WTC11 (cell line): Measurements from ENCODE around the gene TIFAB. TPM values are rescaled to one million over a fixed set of nuclear protein-coding genes. Genes with fewer than 3 reads are reported as not detected.

Source experiments
- ATAC-seq: fragments of 200-7000 bp; cut with Tn5 transposase; 2 replicates; pipeline ENCODE4 v1.10.0; 2021; ENCODE audit warnings: mild to moderate bottlenecking, moderate library complexity
- CTCF ChIA-PET: fragments of 300-600 bp; sonication (Branson Sonifier 250); formaldehyde crosslinking; loops from one replicate; lab custom pipeline; 2021; ENCODE audit warnings: antibody characterized with exemption; lab: Charles Lee
- POLR2A ChIA-PET: fragments of 350-600 bp; sonication (Branson Sonifier 250); formaldehyde crosslinking; loops from one replicate; lab custom pipeline; 2021; ENCODE audit warnings: antibody characterized with exemption; lab: Charles Lee
- DNase-seq: peaks from one replicate; pipeline ENCODE4 v3.0.0; 2021; ENCODE audit warnings: low spot score
- H3K27ac Mint-ChIP-seq: 2 replicates; pipeline ENCODE4 v1.8.0; 2021; ENCODE audit warnings: mixed read lengths
- H3K27me3 Mint-ChIP-seq: 2 replicates; pipeline ENCODE4 v1.8.0; 2021; ENCODE audit warnings: low read depth, mild to moderate bottlenecking, moderate library complexity, mixed read lengths
- H3K36me3 Mint-ChIP-seq: 2 replicates; pipeline ENCODE4 v1.8.0; 2021; ENCODE audit warnings: mixed read lengths
- H3K4me1 Mint-ChIP-seq: 2 replicates; pipeline ENCODE4 v1.8.0; 2022; ENCODE audit warnings: mixed read lengths
- H3K4me3 Mint-ChIP-seq: 2 replicates; pipeline ENCODE4 v1.8.0; 2021; ENCODE audit warnings: mild to moderate bottlenecking, moderate library complexity, mixed read lengths
- H3K9me3 Mint-ChIP-seq: 2 replicates; pipeline ENCODE4 v1.8.0; 2021; ENCODE audit warnings: mixed read lengths
- ATF3 ChIP-seq: sonication (generic); formaldehyde crosslinking; conservative IDR thresholded peaks from 2 replicates; pipeline ENCODE4 v1.8.1; 2022; ENCODE audit warnings: mild to moderate bottlenecking, missing genetic modification reagents
- ATF6 ChIP-seq: sonication (generic); formaldehyde crosslinking; IDR thresholded peaks from 2 replicates; pipeline ENCODE4 v1.8.1; 2023; ENCODE audit warnings: mild to moderate bottlenecking, missing genetic modification reagents
- CREB1 ChIP-seq: sonication (generic); formaldehyde crosslinking; IDR thresholded peaks from 2 replicates; pipeline ENCODE4 v1.8.0; 2023; ENCODE audit warnings: mild to moderate bottlenecking, missing genetic modification reagents
- CTCF ChIP-seq: fragments of 200-600 bp; IDR thresholded peaks from 2 replicates; pipeline ENCODE4 v1.8.0; 2022; ENCODE audit warnings: antibody characterized with exemption
- E2F1 ChIP-seq: sonication (generic); formaldehyde crosslinking; IDR thresholded peaks from 2 replicates; pipeline ENCODE4 v1.8.0; 2022; ENCODE audit warnings: mild to moderate bottlenecking, missing genetic modification reagents
- E2F4 ChIP-seq: sonication (generic); formaldehyde crosslinking; IDR thresholded peaks from 2 replicates; pipeline ENCODE4 v1.8.1; 2022; ENCODE audit warnings: low read depth, mild to moderate bottlenecking, moderate library complexity, missing genetic modification reagents, borderline replicate concordance
- ELF4 ChIP-seq: sonication (generic); formaldehyde crosslinking; IDR thresholded peaks from 2 replicates; pipeline ENCODE4 v1.8.1; 2022; ENCODE audit warnings: low read depth, mild to moderate bottlenecking, moderate library complexity, missing genetic modification reagents
- EMX1 ChIP-seq: fragments of 250-450 bp; sonication (Bioruptor Pico); IDR thresholded peaks from 2 replicates; pipeline ENCODE4 v1.8.0; 2021; ENCODE audit warnings: mild to moderate bottlenecking
- FOXJ3 ChIP-seq: sonication (generic); formaldehyde crosslinking; IDR thresholded peaks from 2 replicates; pipeline ENCODE4 v1.9.0; 2021; ENCODE audit warnings: missing genetic modification reagents, mild to moderate bottlenecking, borderline replicate concordance
- FOXK1 ChIP-seq: sonication (generic); formaldehyde crosslinking; IDR thresholded peaks from 2 replicates; pipeline ENCODE4 v1.8.0; 2022; ENCODE audit warnings: mild to moderate bottlenecking, moderate library complexity, missing genetic modification reagents
- GTF2I ChIP-seq: fragments of 250-450 bp; sonication (Bioruptor Pico); conservative IDR thresholded peaks from 2 replicates; pipeline ENCODE4 v1.4.0; 2021; ENCODE audit warnings: mild to moderate bottlenecking
- HMGA2 ChIP-seq: fragments of 250-450 bp; sonication (Bioruptor Pico); IDR thresholded peaks from 2 replicates; pipeline ENCODE4 v1.4.0; 2021; ENCODE audit warnings: mild to moderate bottlenecking, moderate library complexity
- IRF1 ChIP-seq: sonication (generic); formaldehyde crosslinking; IDR thresholded peaks from 2 replicates; pipeline ENCODE4 v1.8.0; 2023; ENCODE audit warnings: missing genetic modification reagents
- JUN ChIP-seq: sonication (generic); formaldehyde crosslinking; IDR thresholded peaks from 2 replicates; pipeline ENCODE4 v1.8.0; 2023; ENCODE audit warnings: mild to moderate bottlenecking, missing genetic modification reagents
- KAT7 ChIP-seq: sonication (generic); formaldehyde crosslinking; IDR thresholded peaks from 2 replicates; pipeline ENCODE4 v1.8.1; 2023; ENCODE audit warnings: missing genetic modification reagents, mild to moderate bottlenecking, borderline replicate concordance
- MYBL2 ChIP-seq: sonication (generic); formaldehyde crosslinking; IDR thresholded peaks from 2 replicates; pipeline ENCODE4 v1.8.1; 2023; ENCODE audit warnings: mild to moderate bottlenecking, moderate library complexity, missing genetic modification reagents
- NR1H2 ChIP-seq: sonication (generic); formaldehyde crosslinking; IDR thresholded peaks from 2 replicates; pipeline ENCODE4 v1.9.0; 2021; ENCODE audit warnings: mild to moderate bottlenecking, moderate library complexity, missing genetic modification reagents
- RELA ChIP-seq: sonication (generic); formaldehyde crosslinking; IDR thresholded peaks from 2 replicates; pipeline ENCODE4 v1.8.1; 2022; ENCODE audit warnings: missing genetic modification reagents, mild to moderate bottlenecking, borderline replicate concordance
- SMAD4 ChIP-seq: sonication (generic); formaldehyde crosslinking; IDR thresholded peaks from 2 replicates; pipeline ENCODE4 v1.8.0; 2022; ENCODE audit warnings: mild to moderate bottlenecking, missing genetic modification reagents
- STAT6 ChIP-seq: sonication (generic); formaldehyde crosslinking; conservative IDR thresholded peaks from 2 replicates; pipeline ENCODE4 v1.8.1; 2023; ENCODE audit warnings: mild to moderate bottlenecking, low read depth, missing genetic modification reagents, moderate library complexity
- TP53 ChIP-seq: sonication (generic); formaldehyde crosslinking; IDR thresholded peaks from 2 replicates; pipeline ENCODE4 v1.8.1; 2023; ENCODE audit warnings: mild to moderate bottlenecking, missing genetic modification reagents
- ZBTB43 ChIP-seq: sonication (generic); formaldehyde crosslinking; IDR thresholded peaks from 2 replicates; pipeline ENCODE4 v1.8.1; 2023; ENCODE audit warnings: mild to moderate bottlenecking, missing genetic modification reagents
- ZNF138 ChIP-seq: sonication (generic); formaldehyde crosslinking; conservative IDR thresholded peaks from 2 replicates; pipeline ENCODE4 v1.8.1; 2022; ENCODE audit warnings: mild to moderate bottlenecking, moderate library complexity, missing genetic modification reagents
- ZNF232 ChIP-seq: sonication (generic); formaldehyde crosslinking; IDR thresholded peaks from 2 replicates; pipeline ENCODE4 v1.8.0; 2022; ENCODE audit warnings: mild to moderate bottlenecking, missing genetic modification reagents
- total RNA-seq: library from RNA; stranded (reverse); gene quantifications from 3 replicates; pipeline ENCODE4 v1.2.3, GENCODE V29; 2021

Gene TIFAB
- total RNA-seq, 1 experiment from 2014 or later, result not detected

GRCh38 chr5:135436951-135437418, 15.2 kb downstream of the TIFAB start:
- H3K27me3 Mint-ChIP-seq, result no peaks in the 10 kb centered on the region
- H3K4me1 Mint-ChIP-seq, result peaks cover 9% of the 10 kb centered on the region
- DNase-seq, result no peak
- H3K27ac Mint-ChIP-seq, result no peak overlapping the region
- no peaks in the 10 kb centered on the region for H3K9me3 Mint-ChIP-seq
- TF ChIP-seq SMAD4 (CRISPR knock-in tag) (no peak), CREB1 (CRISPR knock-in tag) (no peak), MYBL2 (no peak), E2F1 (no peak), ELF4 (CRISPR knock-in tag) (no peak), NR1H2 (CRISPR knock-in tag) (no peak), GTF2I (CRISPR knock-in tag) (no peak), FOXJ3 (CRISPR knock-in tag) (no peak), IRF1 (no peak), ZNF138 (CRISPR knock-in tag) (no peak), ATF3 (no peak)
- ChIA-PET CTCF (interaction anchor here (0.7 to 1.3 kb wide), 2 partner anchors 11 to 20 kb away, joined by 3 to 4 read pairs; no protein-coding TSS in a partner anchor), POLR2A (no interaction called here)
- no peak overlapping the region for H3K4me3 Mint-ChIP-seq
- no peaks in the 10 kb centered on the region for H3K36me3 Mint-ChIP-seq
- no peak for ATAC-seq

GRCh38 chr5:135435467-135436330, 16.5 kb downstream of the TIFAB start:
- ChIA-PET CTCF (interaction anchor here (1.2 to 1.3 kb wide), 2 partner anchors 10 to 22 kb away, joined by 4 read pairs; no protein-coding TSS in a partner anchor), POLR2A (no interaction called here)
- Mint-ChIP-seq H3K4me3 (no peak overlapping the region), H3K9me3 (no peaks in the 10 kb centered on the region), H3K27ac (no peak overlapping the region), H3K36me3 (no peaks in the 10 kb centered on the region), H3K27me3 (no peaks in the 10 kb centered on the region), H3K4me1 (peaks cover 9% of the 10 kb centered on the region)
- no peak for ATAC-seq
- no peak for DNase-seq
- TF ChIP-seq KAT7 (no peak), FOXK1 (CRISPR knock-in tag) (no peak), STAT6 (no peak), ZBTB43 (CRISPR knock-in tag) (no peak), ZNF232 (CRISPR knock-in tag) (no peak), CTCF (no peak), ATF6 (CRISPR knock-in tag) (no peak), HMGA2 (CRISPR knock-in tag) (no peak), E2F4 (CRISPR knock-in tag) (no peak), JUN (CRISPR knock-in tag) (no peak), TP53 (CRISPR knock-in tag) (no peak), RELA (CRISPR knock-in tag) (no peak), EMX1 (CRISPR knock-in tag) (no peak)
